ENCODE results near the gene PTPN6.

Gene PTPN6

GRCh38 chr12:6932766-6933165 lies 18.4 kb upstream of the PTPN6 start:
- H3K27ac ChIP-seq (ENCODE audit: low read depth, low read length) = no peak overlapping the region
- H3K9me3 ChIP-seq (ENCODE audit: control insufficient read depth, insufficient read depth, low read length) = no peaks in the 10 kb centered on the region
- H3K36me3 ChIP-seq (ENCODE audit: control insufficient read depth, low read length) = peaks cover 2% of the 10 kb centered on the region
- H3F3A ChIP-seq (ENCODE audit: control insufficient read depth, insufficient read depth) = peaks cover 5% of the 10 kb centered on the region; the same call in 1 of the 2 replicates
- no peak overlapping the region for H3K4me2 ChIP-seq (ENCODE audit: low read length)
- no peaks in the 10 kb centered on the region for H4K20me1 ChIP-seq (ENCODE audit: control insufficient read depth, insufficient read depth, low read depth, low read length)
- TF ChIP-seq CTCF (IDR thresholded peaks at IDR 0.05; ENCODE audit: low read depth, low read length, poor library complexity, severe bottlenecking) = no peak
- no peaks in the 10 kb centered on the region for H3K9me2 ChIP-seq (replicated peaks; ENCODE audit: control insufficient read depth, low read length)
- H3K79me2 ChIP-seq (ENCODE audit: control insufficient read depth, low read length) = peaks cover 14% of the 10 kb centered on the region
- no peak overlapping the region for H3K4me3 ChIP-seq (ENCODE audit: low read length)
- H3K27me3 ChIP-seq (ENCODE audit: control insufficient read depth, low read length) = peaks cover 20% of the 10 kb centered on the region
- H3K4me1 ChIP-seq (ENCODE audit: control insufficient read depth, low read length) = peaks cover 12% of the 10 kb centered on the region

GRCh38 chr12:6934110-6934509 lies 17.0 kb upstream of the PTPN6 start:
- H3K9me3 ChIP-seq (ENCODE audit: control insufficient read depth, insufficient read depth, low read length) = no peaks in the 10 kb centered on the region
- no peak overlapping the region for H3K4me2 ChIP-seq (ENCODE audit: low read length)
- H3K79me2 ChIP-seq (ENCODE audit: control insufficient read depth, low read length) = peaks cover 14% of the 10 kb centered on the region
- no peaks in the 10 kb centered on the region for H3K9me2 ChIP-seq (replicated peaks; ENCODE audit: control insufficient read depth, low read length)
- no peak overlapping the region for H3K4me3 ChIP-seq (ENCODE audit: low read length)
- no peaks in the 10 kb centered on the region for H4K20me1 ChIP-seq (ENCODE audit: control insufficient read depth, insufficient read depth, low read depth, low read length)
- TF ChIP-seq EZH2phosphoT487 (IDR thresholded peaks at IDR 0.05; ENCODE audit: borderline replicate concordance, low read length) (no peak), CTCF (IDR thresholded peaks at IDR 0.05; ENCODE audit: low read depth, low read length, poor library complexity, severe bottlenecking) (no peak)
- H3K27ac ChIP-seq (ENCODE audit: low read depth, low read length) = no peak overlapping the region
- H3K27me3 ChIP-seq (ENCODE audit: control insufficient read depth, low read length) = peaks cover 12% of the 10 kb centered on the region
- peaks cover 18% of the 10 kb centered on the region for H3K4me1 ChIP-seq (ENCODE audit: control insufficient read depth, low read length)
- peaks cover 2% of the 10 kb centered on the region for H3K36me3 ChIP-seq (ENCODE audit: control insufficient read depth, low read length)
- peaks cover 5% of the 10 kb centered on the region; the same call in 1 of the 2 replicates for H3F3A ChIP-seq (ENCODE audit: control insufficient read depth, insufficient read depth)

GRCh38 chr12:6935371-6936193 lies 15.6 kb upstream of the PTPN6 start:
- Histone ChIP-seq H4K20me1 (ENCODE audit: control insufficient read depth, insufficient read depth, low read depth, low read length) (no peaks in the 10 kb centered on the region), H3F3A (ENCODE audit: control insufficient read depth, insufficient read depth) (peaks cover 5% of the 10 kb centered on the region; the same call in 1 of the 2 replicates), H3K4me1 (ENCODE audit: control insufficient read depth, low read length) (peaks cover 18% of the 10 kb centered on the region), H3K79me2 (ENCODE audit: control insufficient read depth, low read length) (peaks cover 14% of the 10 kb centered on the region), H3K36me3 (ENCODE audit: control insufficient read depth, low read length) (peaks cover 2% of the 10 kb centered on the region), H3K4me3 (ENCODE audit: low read length) (peak overlapping the region; percentile 88), H3K27ac (ENCODE audit: low read depth, low read length) (no peak overlapping the region), H3K9me3 (ENCODE audit: control insufficient read depth, insufficient read depth, low read length) (no peaks in the 10 kb centered on the region), H3K4me2 (ENCODE audit: low read length) (peak overlapping the region; percentile 96), H3K27me3 (ENCODE audit: control insufficient read depth, low read length) (no peaks in the 10 kb centered on the region), H3K9me2 (replicated peaks; ENCODE audit: control insufficient read depth, low read length) (no peaks in the 10 kb centered on the region)
- no peak for TF ChIP-seq CTCF (IDR thresholded peaks at IDR 0.05; ENCODE audit: low read depth, low read length, poor library complexity, severe bottlenecking)

Data from DOHH2 (cell line).